ENCODE measurements around the gene F2R.
"Not testable (repeated sequence)": the region's sequence is repeated elsewhere in the genome, so short reads cannot be mapped to it uniquely, and the experiment has no call there.

Gene F2R

GRCh38 chr5:76761118-76761517 is 45.2 kb downstream of the F2R start:
- not testable (repeated sequence) for DNase-seq

- DNase-seq: no peak
Observed at GRCh38 chr5:76762484-76762883, 46.6 kb downstream of the F2R start.

GRCh38 chr5:76763136-76763535 is 47.2 kb downstream of the F2R start:
- no peak for DNase-seq

DNA sequence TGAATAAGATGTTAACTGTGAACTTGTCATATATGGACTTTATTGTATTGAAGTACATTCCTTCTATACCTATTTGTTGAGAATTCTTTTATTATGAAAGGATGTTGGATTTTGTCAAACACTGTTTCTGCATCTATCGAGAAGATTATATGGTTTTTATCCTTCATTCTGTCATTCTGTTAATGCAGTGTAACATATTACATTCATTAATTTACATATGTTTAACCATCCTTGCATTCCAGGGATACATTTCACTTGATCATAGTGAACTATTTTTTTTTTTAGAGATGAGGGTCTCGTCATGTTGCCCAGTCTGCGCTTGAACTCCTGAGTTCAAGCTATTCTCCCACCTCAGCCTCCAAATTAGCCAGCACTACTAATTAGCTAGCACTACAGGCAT is 48.4 kb downstream of the F2R start:
- no peak for DNase-seq

DNA sequence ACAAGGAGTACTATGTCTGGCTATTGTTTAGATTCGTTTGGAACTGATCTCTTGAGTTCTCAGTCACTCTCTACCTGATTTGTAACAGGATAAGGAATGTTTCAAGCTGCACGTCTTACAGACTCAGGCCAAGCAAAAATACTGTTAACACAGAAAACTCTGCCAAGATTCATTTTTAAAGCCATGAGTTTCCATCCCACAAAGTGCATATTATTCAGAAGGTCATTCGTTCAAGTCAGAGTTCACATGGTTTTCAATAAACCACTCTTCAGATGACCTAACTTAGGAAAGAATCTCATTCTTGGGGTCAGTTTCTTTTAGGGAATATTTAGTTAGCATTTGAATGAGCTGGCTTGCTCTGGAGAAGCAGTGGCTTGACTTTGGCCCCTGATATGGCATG is 49.3 kb downstream of the F2R start:
- DNase-seq: no peak

GRCh38 chr5:76766746-76767145 is 50.8 kb downstream of the F2R start:
- DNase-seq: no peak

GRCh38 chr5:76771041-76771440 is 55.1 kb downstream of the F2R start:
- not testable (repeated sequence) for DNase-seq

- DNase-seq: no peak
Observed at GRCh38 chr5:76771705-76772405, 55.9 kb downstream of the F2R start.

GRCh38 chr5:76775921-76776320 is 60.0 kb downstream of the F2R start:
- DNase-seq: no peak

GRCh38 chr5:76776391-76776790 is 60.5 kb downstream of the F2R start:
- no peak for DNase-seq

DNA sequence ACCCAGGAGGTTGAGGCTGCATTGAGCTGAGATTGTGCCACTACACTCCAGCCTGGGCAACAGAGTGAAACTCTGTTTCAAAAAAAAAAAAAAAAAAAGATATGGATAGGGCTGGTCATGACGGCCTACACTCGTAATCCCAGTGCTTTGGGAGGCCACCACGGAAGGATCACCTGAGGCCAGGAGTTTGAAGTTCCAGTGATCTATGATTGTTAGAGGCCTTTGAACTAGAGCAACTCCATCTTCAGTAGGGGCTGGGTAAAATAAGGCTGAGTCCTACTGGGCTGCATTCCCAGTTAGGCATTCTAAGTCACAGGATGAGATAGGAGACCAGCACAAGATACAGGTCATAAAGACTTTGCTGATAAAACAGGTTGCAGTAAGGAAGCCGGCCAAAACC is 64.7 kb downstream of the F2R start:
- not testable (repeated sequence) for DNase-seq

- no peak for DNase-seq
Observed at GRCh38 chr5:76781775-76782174, 65.8 kb downstream of the F2R start.

DNA sequence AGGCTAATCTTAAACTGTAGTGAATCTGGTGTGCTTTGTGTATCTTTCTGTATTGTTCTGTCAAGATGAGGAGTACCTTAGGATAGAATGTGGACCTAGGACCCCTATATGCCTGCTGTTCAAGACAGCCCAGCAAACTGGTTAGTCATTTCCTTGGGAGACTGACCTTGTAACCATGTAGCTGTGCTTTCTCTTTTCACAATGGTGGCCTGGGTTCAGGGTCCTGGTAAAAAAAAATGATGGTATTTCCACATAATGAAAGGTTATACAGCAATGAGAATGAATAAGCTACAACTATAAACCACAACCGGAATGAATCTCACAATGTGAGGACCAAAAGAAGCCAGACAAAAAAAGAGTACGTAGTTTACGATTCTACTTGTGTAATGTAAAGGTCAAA is 66.5 kb downstream of the F2R start:
- DNase-seq: no peak
